GM12872 (cell line): ENCODE data around the gene CLRN2.

ENCODE experiments used
- CTCF ChIP-seq: IDR thresholded peaks from 3 replicates; pipeline ENCODE4 v1.5.1; 2011; ENCODE audit warnings: low read depth, mild to moderate bottlenecking, low read length, moderate library complexity; ENCODE audit not compliant: insufficient read depth

The CLRN2 gene

GRCh38 chr4:17517664-17518063 is 2.7 kb downstream of the CLRN2 start:
- no peak for TF ChIP-seq CTCF

DNA sequence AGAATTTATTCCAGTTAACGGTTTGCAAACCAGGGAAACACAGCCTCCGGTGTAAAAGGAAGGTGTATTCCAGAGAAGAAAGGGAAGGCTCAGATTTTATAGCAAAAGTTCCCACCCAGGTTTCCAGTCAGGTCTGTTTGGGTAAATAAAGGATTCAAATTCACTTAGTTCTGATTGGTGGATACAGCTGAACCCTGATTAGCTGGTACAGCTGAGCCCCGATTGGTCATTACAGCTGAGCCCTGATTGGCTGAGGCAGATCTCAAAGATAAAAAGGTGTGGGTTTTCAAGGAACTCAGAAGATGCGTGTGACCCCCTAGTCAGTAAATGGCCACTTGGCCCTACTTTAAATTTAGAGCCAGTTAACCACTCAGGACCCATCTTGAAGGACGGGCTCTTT is 6.6 kb downstream of the CLRN2 start:
- no peak for TF ChIP-seq CTCF

DNA sequence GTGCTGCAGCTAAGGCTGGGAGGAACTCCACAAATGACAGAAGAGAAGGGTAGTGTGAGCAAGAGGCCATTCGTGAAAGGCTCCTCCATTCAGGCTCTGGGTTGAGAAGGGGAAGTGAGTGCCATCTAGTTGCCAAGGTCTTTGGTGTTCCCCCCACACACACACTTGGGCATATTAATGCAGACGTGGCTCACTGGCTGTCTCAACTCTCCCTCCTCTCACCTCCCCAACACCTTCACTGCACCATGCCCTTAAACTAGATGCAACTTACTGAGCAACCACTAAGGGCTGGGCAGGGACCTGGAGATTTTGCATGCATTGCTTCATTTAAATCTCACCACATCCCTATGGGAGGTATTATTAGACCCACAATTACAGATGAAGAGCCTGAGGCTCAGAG is 8.7 kb downstream of the CLRN2 start:
- TF ChIP-seq CTCF, result no peak

DNA sequence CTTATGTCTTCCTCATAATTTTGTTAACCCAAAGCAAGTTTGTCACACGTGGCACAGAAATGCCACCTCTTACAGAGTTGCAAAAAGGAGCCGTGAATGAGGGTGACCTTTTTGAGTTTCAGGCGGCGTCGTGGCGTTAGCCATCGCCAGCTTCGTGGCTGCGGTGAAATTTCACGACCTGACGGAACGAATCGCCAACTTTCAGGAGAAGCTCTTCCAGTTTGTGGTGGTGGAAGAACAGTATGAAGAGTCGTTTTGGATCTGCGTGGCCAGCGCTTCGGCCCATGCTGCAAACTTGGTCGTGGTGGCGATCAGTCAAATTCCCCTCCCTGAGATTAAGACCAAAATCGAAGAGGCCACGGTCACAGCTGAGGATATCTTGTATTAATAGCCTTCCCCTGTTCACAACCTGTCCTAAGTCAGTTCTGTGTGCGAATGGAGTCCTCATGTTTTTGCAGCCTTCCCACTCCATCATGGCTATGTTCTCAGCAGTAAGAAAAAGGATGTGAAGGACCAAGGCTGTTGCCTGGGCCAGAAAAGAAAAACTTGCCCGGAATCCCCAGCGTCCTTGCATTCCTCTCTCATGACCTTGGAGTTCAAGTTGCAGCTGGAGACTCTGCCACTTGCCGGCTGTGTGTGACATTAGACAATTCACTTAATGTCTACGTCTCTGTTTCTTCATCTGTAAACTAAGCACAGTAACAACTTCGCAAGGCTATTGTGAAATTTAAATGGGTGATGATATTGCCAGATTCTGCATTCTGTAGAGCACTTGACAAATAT is 11.9 kb downstream of the CLRN2 start:
- no peak for TF ChIP-seq CTCF

- TF ChIP-seq CTCF, result no peak
Measured at GRCh38 chr4:17528551-17529165, 13.7 kb downstream of the CLRN2 start.

DNA sequence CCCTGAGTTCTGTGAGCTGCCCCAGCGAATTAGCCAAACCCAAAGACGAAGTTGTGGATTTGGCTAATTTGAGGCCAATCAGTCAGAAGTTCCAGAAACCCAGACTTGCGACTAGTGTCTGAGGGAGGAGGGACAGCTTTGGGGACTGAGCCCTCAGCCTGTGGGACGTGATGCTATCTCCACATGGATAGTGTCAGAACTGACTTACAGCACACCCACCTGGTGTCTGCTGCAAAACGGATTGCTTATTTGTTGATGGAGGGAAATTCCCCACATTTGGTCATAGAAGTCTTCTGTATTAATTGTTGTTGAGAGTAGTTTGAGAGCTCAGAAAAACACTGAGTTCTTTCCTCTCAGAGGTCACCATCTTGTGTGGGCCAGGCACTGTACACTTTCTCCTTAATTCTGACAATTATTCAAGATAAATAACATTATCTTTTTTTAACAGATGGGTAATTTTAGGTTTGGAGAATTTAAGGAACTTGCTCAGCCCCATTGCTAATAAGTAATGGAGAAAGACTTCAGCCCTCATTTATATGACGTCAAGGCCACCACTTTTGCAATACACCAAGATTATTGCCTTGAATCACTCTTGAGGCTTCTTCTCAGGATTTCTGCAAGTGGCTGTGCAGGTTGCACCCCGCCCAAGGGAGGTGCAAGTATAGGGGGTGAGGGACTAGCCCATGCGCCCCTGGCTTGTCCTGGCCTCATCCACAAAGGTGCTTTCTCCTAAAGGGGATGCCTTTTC is 16.7 kb downstream of the CLRN2 start:
- TF ChIP-seq CTCF, result no peak

- TF ChIP-seq CTCF, result no peak
Measured at GRCh38 chr4:17534705-17535104, 19.7 kb downstream of the CLRN2 start.
